Neural progenitor cell (in vitro differentiated cells): ENCODE results near the gene DBP. TPM values are rescaled to one million over a fixed set of nuclear protein-coding genes. Genes with fewer than 3 reads are reported as not detected.

ENCODE experiments used
- DNase-seq: peaks from one replicate; pipeline ENCODE4 v3.0.0-alpha.2; 2016; ENCODE audit warnings: low spot score
- H2AFZ ChIP-seq: fragments of 200-600 bp; sonication (generic); replicated peaks from 2 replicates; pipeline ENCODE4 v1.6.1; 2016; ENCODE audit warnings: antibody characterized with exemption
- H3F3A ChIP-seq: fragments of 200-600 bp; sonication (generic); 2 replicates; pipeline ENCODE4 v1.6.1; 2016; ENCODE audit warnings: antibody characterized with exemption, low read depth
- H3K27ac ChIP-seq: fragments of 200-600 bp; sonication (generic); 2 replicates; pipeline ENCODE4 v1.5.1; 2016; ENCODE audit warnings: mild to moderate bottlenecking
- H3K27me3 ChIP-seq: fragments of 200-600 bp; sonication (generic); 2 replicates; pipeline ENCODE4 v1.6.1; 2016; ENCODE audit warnings: mild to moderate bottlenecking, moderate library complexity
- H3K36me3 ChIP-seq: fragments of 200-600 bp; sonication (generic); 2 replicates; pipeline ENCODE4 v1.5.1; 2016
- H3K4me1 ChIP-seq: fragments of 200-600 bp; sonication (generic); 2 replicates; pipeline ENCODE4 v1.6.1; 2016; ENCODE audit warnings: mixed run types
- H3K4me2 ChIP-seq: fragments of 200-600 bp; sonication (generic); 2 replicates; pipeline ENCODE4 v1.6.1; 2016
- H3K4me3 ChIP-seq: fragments of 200-600 bp; sonication (generic); 2 replicates; pipeline ENCODE4 v1.5.1; 2016
- H3K79me2 ChIP-seq: fragments of 200-600 bp; sonication (generic); 2 replicates; pipeline ENCODE4 v1.6.1; 2016; ENCODE audit warnings: low read depth
- H3K9ac ChIP-seq: fragments of 200-600 bp; sonication (generic); 2 replicates; pipeline ENCODE4 v1.6.1; 2016
- H3K9me3 ChIP-seq: fragments of 200-600 bp; sonication (generic); 2 replicates; pipeline ENCODE4 v1.5.1; 2016; ENCODE audit warnings: low read depth
- H4K20me1 ChIP-seq: fragments of 200-600 bp; sonication (generic); 2 replicates; pipeline ENCODE4 v1.6.1; 2016; ENCODE audit warnings: low read depth
- H3K27ac Mint-ChIP-seq: 3 replicates; pipeline ENCODE4 v1.8.0; 2021; ENCODE audit warnings: mixed read lengths
- H3K27me3 Mint-ChIP-seq: 2 replicates; pipeline ENCODE4 v1.8.0; 2022; ENCODE audit warnings: low read depth, mild to moderate bottlenecking, inconsistent platforms, moderate library complexity, mixed read lengths; ENCODE audit not compliant: insufficient read depth
- H3K36me3 Mint-ChIP-seq: 3 replicates; pipeline ENCODE4 v1.8.0; 2021; ENCODE audit warnings: mixed read lengths
- H3K4me1 Mint-ChIP-seq: 3 replicates; pipeline ENCODE4 v1.8.0; 2021; ENCODE audit warnings: mixed read lengths
- H3K4me3 Mint-ChIP-seq: 3 replicates; pipeline ENCODE4 v1.8.0; 2021; ENCODE audit warnings: mild to moderate bottlenecking, moderate library complexity, mixed read lengths
- H3K9me3 Mint-ChIP-seq: 3 replicates; pipeline ENCODE4 v1.8.0; 2020; ENCODE audit warnings: mixed read lengths
- EZH2 ChIP-seq: fragments of 200-600 bp; sonication (generic); IDR thresholded peaks from 2 replicates; pipeline ENCODE4 v1.6.1; 2017; ENCODE audit warnings: antibody characterized with exemption, mild to moderate bottlenecking, moderate library complexity
- EZH2phosphoT487 ChIP-seq: fragments of 200-600 bp; sonication (generic); IDR thresholded peaks from 2 replicates; pipeline ENCODE4 v1.6.1; 2017; ENCODE audit warnings: antibody characterized with exemption
- total RNA-seq: library from RNA; depleted of rRNA; stranded (reverse); fragments of >200 nt; gene quantifications from 2 replicates; pipeline ENCODE4 v1.2.3, GENCODE V29; 2015; ENCODE audit warnings: low replicate concordance
- TF ChIP-seq, protein P1 (sequence below): fragments of 200-600 bp; sonication (generic); IDR thresholded peaks from 2 replicates; pipeline ENCODE4 v1.5.1; 2017; ENCODE audit warnings: antibody characterized with exemption, mild to moderate bottlenecking

The DBP gene
- total RNA-seq, 1 donor from 2014 or later: 7.4 TPM

DNA sequence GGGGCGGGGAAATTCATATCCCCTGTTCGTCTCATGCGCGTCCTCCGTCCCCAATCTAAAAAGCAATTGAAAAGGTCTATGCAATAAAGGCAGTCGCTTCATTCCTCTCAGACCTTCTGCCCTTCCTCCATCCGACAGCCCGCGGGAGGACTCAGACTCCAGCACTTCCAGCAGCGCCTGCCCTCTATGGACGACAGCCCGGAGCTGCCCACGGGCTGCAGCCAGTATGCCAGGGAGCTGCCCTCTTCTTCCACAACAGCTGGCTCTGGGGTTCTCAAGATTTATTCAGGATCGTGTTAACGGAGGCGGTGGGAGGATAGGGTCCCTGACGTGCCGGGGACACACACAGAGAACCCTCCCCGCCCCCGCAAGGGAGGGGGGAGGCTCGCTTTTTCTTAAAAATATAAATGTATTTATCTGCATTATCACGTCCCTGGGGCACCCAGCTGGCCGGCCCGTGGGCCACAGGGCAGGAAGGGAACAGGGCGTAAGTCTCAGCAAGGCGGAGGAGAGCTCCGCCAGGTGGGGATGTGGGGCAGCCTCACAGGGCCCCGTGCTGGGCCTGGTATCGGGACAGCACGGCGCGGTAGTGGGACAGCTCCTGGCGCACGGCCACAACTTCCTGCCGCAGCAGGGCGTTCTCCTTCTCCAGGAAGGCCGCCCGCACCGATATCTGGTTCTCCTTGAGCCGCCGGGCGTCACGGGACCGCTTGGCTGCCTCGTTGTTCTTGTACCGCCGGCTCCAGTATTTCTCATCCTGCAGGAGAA, 6.7 kb downstream of the DBP start:
- Histone ChIP-seq H3K9me3 (no peaks in the 10 kb centered on the region), H3K4me1 (peaks cover 23% of the 10 kb centered on the region), H3K27me3 (no peaks in the 10 kb centered on the region), H3K4me3 (peak overlapping the region; percentile 37), H4K20me1 (peaks cover 39% of the 10 kb centered on the region), H3K36me3 (no peaks in the 10 kb centered on the region), H2AFZ (no peak overlapping the region), H3F3A (peaks cover 49% of the 10 kb centered on the region), H3K9ac (no peak overlapping the region), H3K27ac (peak overlapping the region; percentile 42), H3K4me2 (peak overlapping the region; percentile 70), H3K79me2 (peaks cover 10% of the 10 kb centered on the region)
- Mint-ChIP-seq H3K9me3 (no peaks in the 10 kb centered on the region), H3K36me3 (peaks cover 2% of the 10 kb centered on the region), H3K27ac (no peak overlapping the region), H3K27me3 (peaks cover 4% of the 10 kb centered on the region), H3K4me3 (peak overlapping the region; percentile 69), H3K4me1 (peaks cover 55% of the 10 kb centered on the region)
- peak; percentile 80 for DNase-seq
- TF ChIP-seq, protein P1, sequence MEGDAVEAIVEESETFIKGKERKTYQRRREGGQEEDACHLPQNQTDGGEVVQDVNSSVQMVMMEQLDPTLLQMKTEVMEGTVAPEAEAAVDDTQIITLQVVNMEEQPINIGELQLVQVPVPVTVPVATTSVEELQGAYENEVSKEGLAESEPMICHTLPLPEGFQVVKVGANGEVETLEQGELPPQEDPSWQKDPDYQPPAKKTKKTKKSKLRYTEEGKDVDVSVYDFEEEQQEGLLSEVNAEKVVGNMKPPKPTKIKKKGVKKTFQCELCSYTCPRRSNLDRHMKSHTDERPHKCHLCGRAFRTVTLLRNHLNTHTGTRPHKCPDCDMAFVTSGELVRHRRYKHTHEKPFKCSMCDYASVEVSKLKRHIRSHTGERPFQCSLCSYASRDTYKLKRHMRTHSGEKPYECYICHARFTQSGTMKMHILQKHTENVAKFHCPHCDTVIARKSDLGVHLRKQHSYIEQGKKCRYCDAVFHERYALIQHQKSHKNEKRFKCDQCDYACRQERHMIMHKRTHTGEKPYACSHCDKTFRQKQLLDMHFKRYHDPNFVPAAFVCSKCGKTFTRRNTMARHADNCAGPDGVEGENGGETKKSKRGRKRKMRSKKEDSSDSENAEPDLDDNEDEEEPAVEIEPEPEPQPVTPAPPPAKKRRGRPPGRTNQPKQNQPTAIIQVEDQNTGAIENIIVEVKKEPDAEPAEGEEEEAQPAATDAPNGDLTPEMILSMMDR: peak; percentile 33
- TF ChIP-seq EZH2: peak; percentile 30
- TF ChIP-seq EZH2phosphoT487: no peak

DNA sequence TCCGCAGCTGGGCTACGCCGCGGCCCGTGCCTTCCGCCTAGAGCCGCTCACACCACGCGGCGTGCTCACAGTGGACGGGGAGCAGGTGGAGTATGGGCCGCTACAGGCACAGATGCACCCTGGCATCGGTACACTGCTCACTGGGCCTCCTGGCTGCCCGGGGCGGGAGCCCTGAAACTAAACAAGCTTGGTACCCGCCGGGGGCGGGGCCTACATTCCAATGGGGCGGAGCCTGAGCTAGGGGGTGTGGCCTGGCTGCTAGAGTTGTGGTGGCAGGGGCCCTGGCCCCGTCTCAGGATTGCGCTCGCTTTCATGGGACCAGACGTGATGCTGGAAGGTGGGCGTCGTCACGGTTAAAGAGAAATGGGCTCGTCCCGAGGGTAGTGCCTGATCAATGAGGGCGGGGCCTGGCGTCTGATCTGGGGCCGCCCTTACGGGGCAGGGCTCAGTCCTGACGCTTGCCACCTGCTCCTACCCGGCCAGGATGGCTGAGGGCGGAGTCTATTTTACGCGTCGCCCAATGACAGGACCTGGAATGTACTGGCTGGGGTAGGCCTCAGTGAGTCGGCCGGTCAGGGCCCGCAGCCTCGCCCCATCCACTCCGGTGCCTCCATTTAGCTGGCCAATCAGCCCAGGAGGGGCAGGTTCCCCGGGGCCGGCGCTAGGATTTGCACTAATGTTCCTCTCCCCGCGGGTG, 7.4 kb downstream of the DBP start:
- peaks cover 2% of the 10 kb centered on the region for H3K36me3 Mint-ChIP-seq
- Histone ChIP-seq H3K27me3 (no peaks in the 10 kb centered on the region), H3K4me1 (peaks cover 18% of the 10 kb centered on the region), H3K4me2 (peak overlapping the region; percentile 70), H3K79me2 (peaks cover 17% of the 10 kb centered on the region), H3K9me3 (no peaks in the 10 kb centered on the region), H3K27ac (peak overlapping the region; percentile 42), H3F3A (peaks cover 43% of the 10 kb centered on the region), H3K36me3 (no peaks in the 10 kb centered on the region), H4K20me1 (peaks cover 46% of the 10 kb centered on the region), H2AFZ (no peak overlapping the region), H3K4me3 (peak overlapping the region; percentile 37), H3K9ac (no peak overlapping the region)
- H3K27me3 Mint-ChIP-seq: peaks cover 4% of the 10 kb centered on the region
- peak overlapping the region; percentile 66 for H3K4me3 Mint-ChIP-seq
- TF ChIP-seq EZH2: no peak
- no peak for TF ChIP-seq EZH2phosphoT487
- TF ChIP-seq, protein P1: no peak
- peaks cover 57% of the 10 kb centered on the region for H3K4me1 Mint-ChIP-seq
- no peak overlapping the region for H3K27ac Mint-ChIP-seq
- H3K9me3 Mint-ChIP-seq: no peaks in the 10 kb centered on the region
- peak; percentile 95 for DNase-seq

DNA sequence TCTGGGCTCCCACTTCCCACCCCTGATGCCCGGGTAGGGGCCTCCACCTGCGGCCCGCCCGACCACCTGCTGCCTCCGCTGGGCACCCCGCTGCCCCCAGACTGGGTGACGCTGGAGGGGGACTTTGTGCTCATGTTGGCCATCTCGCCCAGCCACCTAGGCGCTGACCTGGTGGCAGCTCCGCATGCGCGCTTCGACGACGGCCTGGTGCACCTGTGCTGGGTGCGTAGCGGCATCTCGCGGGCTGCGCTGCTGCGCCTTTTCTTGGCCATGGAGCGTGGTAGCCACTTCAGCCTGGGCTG, 7.9 kb downstream of the DBP start:
- peaks cover 2% of the 10 kb centered on the region for H3K36me3 Mint-ChIP-seq
- H3K4me3 ChIP-seq: no peak overlapping the region
- peaks cover 57% of the 10 kb centered on the region for H3K4me1 Mint-ChIP-seq

More for the DNA sequence above, 7.9 kb downstream of the DBP start:
- H3K4me3 Mint-ChIP-seq: no peak overlapping the region
- Histone ChIP-seq H3K36me3 (no peaks in the 10 kb centered on the region), H3K9ac (no peak overlapping the region), H4K20me1 (peaks cover 49% of the 10 kb centered on the region), H3K27me3 (no peaks in the 10 kb centered on the region), H3K79me2 (peaks cover 22% of the 10 kb centered on the region), H2AFZ (no peak overlapping the region), H3K4me2 (peak overlapping the region; percentile 70), H3K4me1 (peaks cover 15% of the 10 kb centered on the region), H3F3A (peaks cover 40% of the 10 kb centered on the region), H3K9me3 (no peaks in the 10 kb centered on the region), H3K27ac (peak overlapping the region; percentile 41)
- no peaks in the 10 kb centered on the region for H3K9me3 Mint-ChIP-seq
- no peak overlapping the region for H3K27ac Mint-ChIP-seq
- H3K27me3 Mint-ChIP-seq: peaks cover 4% of the 10 kb centered on the region
- no peak for DNase-seq
- no peak for TF ChIP-seq EZH2
- TF ChIP-seq EZH2phosphoT487: no peak
- TF ChIP-seq, protein P1: no peak
